ENCODE results near the gene CACNB2. TPM values are rescaled to one million over a fixed set of nuclear protein-coding genes. Genes with fewer than 3 reads are reported as not detected.

CACNB2 gene
- total and polyA plus RNA-seq, 2 experiments from 2014 or later, result 4.6 to 5.3 TPM

GRCh38 chr10:18473424-18474117 lies 333.3 kb downstream of the CACNB2 start:
- H3K79me2 ChIP-seq, result no peaks in the 10 kb centered on the region
- no peak overlapping the region for H3K4me3 ChIP-seq
- no peaks in the 10 kb centered on the region for H3K4me1 ChIP-seq (ENCODE audit: insufficient read depth)
- H3K27me3 ChIP-seq, result no peaks in the 10 kb centered on the region
- H3K36me3 ChIP-seq (replicated peaks; ENCODE audit: insufficient read depth, low read depth), result no peaks in the 10 kb centered on the region
- H3K9me2 ChIP-seq (replicated peaks; ENCODE audit: insufficient read depth), result no peaks in the 10 kb centered on the region
- 57% methylated on average over 12 of the region's 12 CpGs for WGBS (ENCODE audit: low lambda C conversion rate, missing lambda C conversion rate)
- DNase-seq (ENCODE audit: low spot score), result peak; percentile 43
- no peaks in the 10 kb centered on the region for H4K20me1 ChIP-seq (ENCODE audit: insufficient read depth, poor library complexity, severe bottlenecking)
- H3K9me3 ChIP-seq (ENCODE audit: low read depth), result no peaks in the 10 kb centered on the region
- TF ChIP-seq CTCF (IDR thresholded peaks at IDR 0.05; ENCODE audit: poor library complexity), result no peak
- no peak for TF ChIP-seq EZH2 (IDR thresholded peaks at IDR 0.05; ENCODE audit: borderline replicate concordance)
- TF ChIP-seq EZH2phosphoT487 (IDR thresholded peaks at IDR 0.05; ENCODE audit: low read depth, severe bottlenecking, unreplicated experiment), result no peak
- peak overlapping the region; percentile 3 for H3K4me2 ChIP-seq
- no peak overlapping the region for H2AFZ ChIP-seq
- H3K27ac ChIP-seq, result no peak overlapping the region

- Histone ChIP-seq H3K9me2 (replicated peaks; ENCODE audit: insufficient read depth) (no peaks in the 10 kb centered on the region), H2AFZ (no peak overlapping the region), H3K27ac (no peak overlapping the region), H3K27me3 (no peaks in the 10 kb centered on the region), H3K4me2 (no peak overlapping the region), H3K9me3 (ENCODE audit: low read depth) (no peaks in the 10 kb centered on the region), H4K20me1 (ENCODE audit: insufficient read depth, poor library complexity, severe bottlenecking) (no peaks in the 10 kb centered on the region), H3K36me3 (replicated peaks; ENCODE audit: insufficient read depth, low read depth) (no peaks in the 10 kb centered on the region), H3K79me2 (no peaks in the 10 kb centered on the region), H3K4me3 (no peak overlapping the region), H3K4me1 (ENCODE audit: insufficient read depth) (no peaks in the 10 kb centered on the region)
- TF ChIP-seq CTCF (IDR thresholded peaks at IDR 0.05; ENCODE audit: poor library complexity) (no peak), EZH2 (IDR thresholded peaks at IDR 0.05; ENCODE audit: borderline replicate concordance) (no peak), EZH2phosphoT487 (IDR thresholded peaks at IDR 0.05; ENCODE audit: low read depth, severe bottlenecking, unreplicated experiment) (no peak)
- WGBS (ENCODE audit: low lambda C conversion rate, missing lambda C conversion rate), result 89% methylated on average over 8 of the region's 8 CpGs
- DNase-seq (ENCODE audit: low spot score), result no peak
Observed at GRCh38 chr10:18474118-18474455, 333.9 kb downstream of the CACNB2 start.

GRCh38 chr10:18476076-18476647 lies 335.9 kb downstream of the CACNB2 start:
- DNase-seq (ENCODE audit: low spot score), result no peak
- no peaks in the 10 kb centered on the region for H3K36me3 ChIP-seq (replicated peaks; ENCODE audit: insufficient read depth, low read depth)
- TF ChIP-seq EZH2phosphoT487 (IDR thresholded peaks at IDR 0.05; ENCODE audit: low read depth, severe bottlenecking, unreplicated experiment) (no peak), CTCF (IDR thresholded peaks at IDR 0.05; ENCODE audit: poor library complexity) (no peak), EZH2 (IDR thresholded peaks at IDR 0.05; ENCODE audit: borderline replicate concordance) (no peak)
- no peaks in the 10 kb centered on the region for H3K9me2 ChIP-seq (replicated peaks; ENCODE audit: insufficient read depth)
- no peak overlapping the region for H3K4me3 ChIP-seq
- H3K9me3 ChIP-seq (ENCODE audit: low read depth), result no peaks in the 10 kb centered on the region
- H3K27me3 ChIP-seq, result no peaks in the 10 kb centered on the region
- no peaks in the 10 kb centered on the region for H3K4me1 ChIP-seq (ENCODE audit: insufficient read depth)
- no peak overlapping the region for H3K27ac ChIP-seq
- no peaks in the 10 kb centered on the region for H4K20me1 ChIP-seq (ENCODE audit: insufficient read depth, poor library complexity, severe bottlenecking)
- H2AFZ ChIP-seq, result no peak overlapping the region
- no peaks in the 10 kb centered on the region for H3K79me2 ChIP-seq
- WGBS (ENCODE audit: low lambda C conversion rate, missing lambda C conversion rate), result 95% methylated on average over 7 of the region's 7 CpGs
- no peak overlapping the region for H3K4me2 ChIP-seq

All from hepatocyte (in vitro differentiated cells).